Thyroid gland (tissue), 4 donors: ENCODE measurements around the gene CACNB3.

ENCODE experiments used
- POLR2A ChIP-seq, 2 donors: fragments of 450-650 bp; IDR thresholded peaks; one replicate each; pipeline ENCODE4 v1.6.1; 2017; ENCODE audit warnings: antibody characterized with exemption in 2 of 2, mild to moderate bottlenecking in 2 of 2, moderate library complexity in 1 of 2
- TF ChIP-seq, protein P1 (sequence below), 6 experiments: fragments of 200-600 bp in 3 of 6; fragments of 450-650 bp in 3 of 6; sonication (generic) in 3 of 6; IDR thresholded peaks; one replicate each; pipeline ENCODE4 v1.5.1; 2016 to 2019; ENCODE audit warnings: antibody characterized with exemption in 6 of 6, mild to moderate bottlenecking in 2 of 6, inconsistent platforms in 1 of 6, moderate library complexity in 1 of 6

DNA sequence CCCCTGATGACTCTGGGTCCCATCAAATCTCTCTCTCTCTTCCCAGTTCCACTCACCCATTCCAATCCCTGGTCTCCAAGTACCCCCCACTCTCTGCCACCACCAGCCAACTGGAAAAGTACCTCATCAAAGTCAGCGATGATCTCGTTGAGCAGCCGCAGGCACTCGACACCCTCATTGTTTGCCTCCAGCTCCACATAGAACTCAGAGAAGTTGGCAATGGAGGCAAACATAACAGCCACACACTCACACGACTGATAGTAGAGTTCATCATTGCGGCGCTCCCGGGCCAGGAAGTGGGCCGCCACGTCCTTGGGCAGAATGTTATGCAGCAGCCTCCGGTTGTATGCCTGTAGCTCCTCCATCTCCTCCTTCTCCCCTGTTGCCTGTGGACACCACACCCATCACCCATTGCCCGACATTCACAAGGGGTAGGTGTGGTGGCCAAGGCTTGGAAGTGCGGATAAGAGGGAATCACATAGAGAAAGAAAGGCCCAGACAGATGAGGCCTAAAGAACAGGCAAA lies 46.6 kb upstream of the CACNB3 start:
- TF ChIP-seq, protein P1, sequence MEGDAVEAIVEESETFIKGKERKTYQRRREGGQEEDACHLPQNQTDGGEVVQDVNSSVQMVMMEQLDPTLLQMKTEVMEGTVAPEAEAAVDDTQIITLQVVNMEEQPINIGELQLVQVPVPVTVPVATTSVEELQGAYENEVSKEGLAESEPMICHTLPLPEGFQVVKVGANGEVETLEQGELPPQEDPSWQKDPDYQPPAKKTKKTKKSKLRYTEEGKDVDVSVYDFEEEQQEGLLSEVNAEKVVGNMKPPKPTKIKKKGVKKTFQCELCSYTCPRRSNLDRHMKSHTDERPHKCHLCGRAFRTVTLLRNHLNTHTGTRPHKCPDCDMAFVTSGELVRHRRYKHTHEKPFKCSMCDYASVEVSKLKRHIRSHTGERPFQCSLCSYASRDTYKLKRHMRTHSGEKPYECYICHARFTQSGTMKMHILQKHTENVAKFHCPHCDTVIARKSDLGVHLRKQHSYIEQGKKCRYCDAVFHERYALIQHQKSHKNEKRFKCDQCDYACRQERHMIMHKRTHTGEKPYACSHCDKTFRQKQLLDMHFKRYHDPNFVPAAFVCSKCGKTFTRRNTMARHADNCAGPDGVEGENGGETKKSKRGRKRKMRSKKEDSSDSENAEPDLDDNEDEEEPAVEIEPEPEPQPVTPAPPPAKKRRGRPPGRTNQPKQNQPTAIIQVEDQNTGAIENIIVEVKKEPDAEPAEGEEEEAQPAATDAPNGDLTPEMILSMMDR (IDR thresholded peaks at IDR 0.05) = no peak
- TF ChIP-seq POLR2A (IDR thresholded peaks at IDR 0.05) = no peak
